HCT116 (cell line): Measurements from ENCODE around the gene ATP1B3. TPM values are rescaled to one million over a fixed set of nuclear protein-coding genes. Genes with fewer than 3 reads are reported as not detected.
"Not testable (repeated sequence)": the region's sequence is repeated elsewhere in the genome, so short reads cannot be mapped to it uniquely, and the experiment has no call there.

Experiments
- ATAC-seq: fragments of 200-7000 bp; cut with Tn5 transposase; 2 replicates; pipeline ENCODE4 v1.9.1; 2020; ENCODE audit warnings: mild to moderate bottlenecking, moderate library complexity
- BruUV-seq: library from RNA; stranded (reverse); fragments of 400-500 nt; replicated peaks from 2 replicates; lab custom pipeline; 2021; lab: Mats Ljungman, UMichigan
- CTCF ChIA-PET: fragments of 300-600 bp; sonication (Branson Sonifier 250); formaldehyde crosslinking; loops from one replicate; lab custom pipeline; 2021; ENCODE audit warnings: antibody characterized with exemption; lab: Charles Lee
- POLR2A ChIA-PET: fragments of 300-600, 350-600 bp; sonication (Branson Sonifier 250); formaldehyde crosslinking; loops from one replicate; lab custom pipeline; 2021; ENCODE audit warnings: antibody characterized with exemption; lab: Charles Lee
- RAD21 ChIA-PET, 2 experiments: fragments of 300-600 bp; sonication (Branson Sonifier 250); formaldehyde crosslinking; loops; one replicate each; lab custom pipeline; 2023; ENCODE audit warnings: low total read pairs in 2 of 2; ENCODE audit not compliant: uncharacterized antibody in 2 of 2, unreplicated experiment in 2 of 2, low non-redundant PET in 1 of 2; lab: Charles Lee
- DNase-seq: peaks from one replicate; pipeline ENCODE4 v3.0.0-alpha.2; 2010; ENCODE audit warnings: low read depth, low spot score
- H2AFZ ChIP-seq: fragments of 200-600 bp; shearing (Covaris generic), sonication (generic); 2 replicates; pipeline ENCODE4 v1.6.1; 2017; ENCODE audit warnings: low read depth, mixed run types, mixed read lengths, antibody characterized with exemption, low read length; ENCODE audit not compliant: poor library complexity, severe bottlenecking
- H3K27ac ChIP-seq: 2 replicates; pipeline ENCODE4 v1.5.1; 2012; ENCODE audit warnings: low read depth, low read length
- H3K27me3 ChIP-seq: fragments of 200-600 bp; sonication (generic); 2 replicates; pipeline ENCODE4 v1.6.1; 2016; ENCODE audit warnings: mixed run types, low read length, mixed read lengths; ENCODE audit not compliant: insufficient read depth
- H3K36me3 ChIP-seq, 2 experiments: fragments of 200-500 bp in 1 of 2; fragments of 200-600 bp in 1 of 2; sonication (Bioruptor generic) in 1 of 2; sonication (generic) in 1 of 2; 2 replicates each; pipeline versions ENCODE4 v1.5.1 to v1.6.1; 2014 to 2016; ENCODE audit warnings: low read length in 2 of 2, inconsistent platforms in 1 of 2, mixed read lengths in 1 of 2, mixed run types in 1 of 2; ENCODE audit not compliant: insufficient read depth in 2 of 2, control insufficient read depth in 1 of 2
- H3K4me1 ChIP-seq, 2 experiments: fragments of 200-600 bp in 1 of 2; sonication (generic) in 1 of 2; 2 replicates each; pipeline versions ENCODE4 v1.5.1 to v1.6.1; 2012 to 2017; ENCODE audit warnings: low read length in 2 of 2, inconsistent platforms in 1 of 2, mild to moderate bottlenecking in 1 of 2, mixed read lengths in 1 of 2, mixed run types in 1 of 2, moderate library complexity in 1 of 2; ENCODE audit not compliant: insufficient read depth in 2 of 2, control insufficient read depth in 1 of 2
- H3K4me2 ChIP-seq: fragments of 200-600 bp; sonication (generic); 2 replicates; pipeline ENCODE4 v1.6.1; 2017; ENCODE audit warnings: mixed run types, low read length, mixed read lengths
- H3K4me3 ChIP-seq, 2 experiments: fragments of 200-600 bp in 1 of 2; sonication (generic) in 1 of 2; replicated peaks in 1 of 2; 2 replicates each; pipeline ENCODE4 v1.5.1; 2011 to 2016; ENCODE audit warnings: low read length in 2 of 2, control low read depth in 1 of 2, low read depth in 1 of 2, mild to moderate bottlenecking in 1 of 2, mixed read lengths in 1 of 2, mixed run types in 1 of 2
- H3K79me2 ChIP-seq: fragments of 200-600 bp; sonication (generic); 2 replicates; pipeline ENCODE4 v1.6.1; 2017; ENCODE audit warnings: mild to moderate bottlenecking, mixed run types, low read length, moderate library complexity, mixed read lengths; ENCODE audit not compliant: insufficient read depth
- H3K9ac ChIP-seq: fragments of 200-600 bp; sonication (generic); 2 replicates; pipeline ENCODE4 v1.6.1; 2016; ENCODE audit warnings: low read length, mixed read lengths
- H3K9me2 ChIP-seq: fragments of 200-600 bp; sonication (generic), shearing (Covaris generic); 2 replicates; pipeline ENCODE4 v1.6.1; 2017; ENCODE audit warnings: mixed run types, mild to moderate bottlenecking, moderate library complexity; ENCODE audit not compliant: insufficient read depth
- H3K9me3 ChIP-seq, 2 experiments: fragments of 200-500 bp in 1 of 2; fragments of 200-600 bp in 1 of 2; sonication (Bioruptor generic) in 1 of 2; sonication (generic) in 1 of 2; 2 replicates each; pipeline ENCODE4 v1.6.1; 2014 to 2017; ENCODE audit warnings: low read length in 2 of 2, mixed read lengths in 2 of 2, inconsistent platforms in 1 of 2, low read depth in 1 of 2, mild to moderate bottlenecking in 1 of 2, mixed run types in 1 of 2, moderate library complexity in 1 of 2; ENCODE audit not compliant: control insufficient read depth in 1 of 2, insufficient read depth in 1 of 2
- H4K20me1 ChIP-seq: fragments of 200-600 bp; sonication (generic), shearing (Covaris generic); 2 replicates; pipeline ENCODE4 v1.6.1; 2017; ENCODE audit warnings: mixed run types, mild to moderate bottlenecking, moderate library complexity; ENCODE audit not compliant: insufficient read depth
- CEBPB ChIP-seq: IDR thresholded peaks from 2 replicates; pipeline ENCODE4 v1.6.1; 2012; ENCODE audit warnings: low read depth
- ELF1 ChIP-seq: IDR thresholded peaks from 2 replicates; pipeline ENCODE4 v1.6.1; 2012; ENCODE audit warnings: low read depth, borderline replicate concordance
- FOSL1 ChIP-seq: IDR thresholded peaks from 2 replicates; pipeline ENCODE4 v1.6.1; 2012; ENCODE audit warnings: low read depth
- JUND ChIP-seq: IDR thresholded peaks from 2 replicates; pipeline ENCODE4 v1.6.1; 2012
- intact Hi-C: fragments of 100-400 bp; cut with micrococcal nuclease; formaldehyde crosslinking; loops from 2 replicates; pipeline ENCODE4 v1.10.0; 2022
- total RNA-seq: library from RNA; stranded (reverse); gene quantifications from one replicate; pipeline ENCODE4 v1.2.1, GENCODE V29; 2021; ENCODE audit not compliant: unreplicated experiment
- TF ChIP-seq, protein P1 (sequence below): IDR thresholded peaks from 2 replicates; pipeline ENCODE4 v1.6.1; 2012; ENCODE audit warnings: low read depth

ATP1B3 gene
- total RNA-seq, 1 experiment from 2014 or later = 147 TPM

GRCh38 chr3:141905129-141905528 lies 28.7 kb downstream of the ATP1B3 start:
- intact Hi-C loops = no loop called here
- Histone ChIP-seq H3K27me3 (no peaks in the 10 kb centered on the region), H3K4me2 (no peak overlapping the region), H3K79me2 (peaks cover 71% of the 10 kb centered on the region), H2AFZ (no peak overlapping the region), H3K4me3 (no peak overlapping the region), H3K36me3 (peaks cover 40 to 47% of the 10 kb centered on the region in 2 experiments), H4K20me1 (peaks cover 8% of the 10 kb centered on the region; the same call in 1 of the 2 replicates), H3K4me1 (no peaks in the 10 kb centered on the region), H3K27ac (no peak overlapping the region), H3K9me3 (peaks cover 4 to 5% of the 10 kb centered on the region in 2 experiments; a peak in 1 of 4 replicates), H3K9ac (no peak overlapping the region), H3K9me2 (no peaks in the 10 kb centered on the region)
- no TSS peak for BruUV-seq
- ChIA-PET CTCF (no interaction called here), RAD21 (no interaction called here), POLR2A (no interaction called here)
- no peak for ATAC-seq
- TF ChIP-seq, protein P1, sequence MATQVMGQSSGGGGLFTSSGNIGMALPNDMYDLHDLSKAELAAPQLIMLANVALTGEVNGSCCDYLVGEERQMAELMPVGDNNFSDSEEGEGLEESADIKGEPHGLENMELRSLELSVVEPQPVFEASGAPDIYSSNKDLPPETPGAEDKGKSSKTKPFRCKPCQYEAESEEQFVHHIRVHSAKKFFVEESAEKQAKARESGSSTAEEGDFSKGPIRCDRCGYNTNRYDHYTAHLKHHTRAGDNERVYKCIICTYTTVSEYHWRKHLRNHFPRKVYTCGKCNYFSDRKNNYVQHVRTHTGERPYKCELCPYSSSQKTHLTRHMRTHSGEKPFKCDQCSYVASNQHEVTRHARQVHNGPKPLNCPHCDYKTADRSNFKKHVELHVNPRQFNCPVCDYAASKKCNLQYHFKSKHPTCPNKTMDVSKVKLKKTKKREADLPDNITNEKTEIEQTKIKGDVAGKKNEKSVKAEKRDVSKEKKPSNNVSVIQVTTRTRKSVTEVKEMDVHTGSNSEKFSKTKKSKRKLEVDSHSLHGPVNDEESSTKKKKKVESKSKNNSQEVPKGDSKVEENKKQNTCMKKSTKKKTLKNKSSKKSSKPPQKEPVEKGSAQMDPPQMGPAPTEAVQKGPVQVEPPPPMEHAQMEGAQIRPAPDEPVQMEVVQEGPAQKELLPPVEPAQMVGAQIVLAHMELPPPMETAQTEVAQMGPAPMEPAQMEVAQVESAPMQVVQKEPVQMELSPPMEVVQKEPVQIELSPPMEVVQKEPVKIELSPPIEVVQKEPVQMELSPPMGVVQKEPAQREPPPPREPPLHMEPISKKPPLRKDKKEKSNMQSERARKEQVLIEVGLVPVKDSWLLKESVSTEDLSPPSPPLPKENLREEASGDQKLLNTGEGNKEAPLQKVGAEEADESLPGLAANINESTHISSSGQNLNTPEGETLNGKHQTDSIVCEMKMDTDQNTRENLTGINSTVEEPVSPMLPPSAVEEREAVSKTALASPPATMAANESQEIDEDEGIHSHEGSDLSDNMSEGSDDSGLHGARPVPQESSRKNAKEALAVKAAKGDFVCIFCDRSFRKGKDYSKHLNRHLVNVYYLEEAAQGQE = no peak
- TF ChIP-seq ELF1 = no peak
- no peak for DNase-seq

DNA sequence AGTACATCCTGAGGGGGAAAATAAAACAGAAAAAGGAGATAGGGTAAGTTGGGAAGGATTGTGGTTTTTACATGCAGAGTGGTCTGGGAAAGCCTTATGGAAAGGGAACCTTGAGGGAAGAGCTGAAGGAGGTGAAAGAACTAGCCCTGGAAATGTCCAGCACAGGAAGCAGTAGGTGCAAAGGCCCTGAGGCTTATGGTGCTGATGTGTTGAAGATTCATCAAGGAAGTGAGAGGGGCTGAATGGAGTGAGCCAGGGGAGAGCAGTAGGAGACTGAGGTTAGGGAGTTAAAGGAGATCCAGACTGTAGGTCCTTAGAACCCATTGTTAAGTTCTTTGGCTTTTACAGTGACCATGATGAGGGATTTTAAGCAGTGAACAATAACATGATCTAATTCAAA lies 33.0 kb downstream of the ATP1B3 start:
- Histone ChIP-seq H2AFZ (no peak overlapping the region), H3K27ac (no peak overlapping the region), H3K4me3 (no peak overlapping the region), H3K27me3 (no peaks in the 10 kb centered on the region), H3K4me2 (no peak overlapping the region), H3K79me2 (peaks cover 44% of the 10 kb centered on the region), H3K4me1 (no peaks in the 10 kb centered on the region), H3K9me2 (no peaks in the 10 kb centered on the region), H3K9ac (no peak overlapping the region), H4K20me1 (no peaks in the 10 kb centered on the region), H3K9me3 (no peaks in the 10 kb centered on the region), H3K36me3 (peaks cover 53 to 63% of the 10 kb centered on the region in 2 experiments)
- DNase-seq (no peak), ATAC-seq (no peak)
- TF ChIP-seq CEBPB (no peak), JUND (no peak), FOSL1 (no peak)
- intact Hi-C loops = no loop called here
- ChIA-PET CTCF (no interaction called here), POLR2A (no interaction called here), RAD21 (no interaction called here)
- BruUV-seq = no TSS peak

DNA sequence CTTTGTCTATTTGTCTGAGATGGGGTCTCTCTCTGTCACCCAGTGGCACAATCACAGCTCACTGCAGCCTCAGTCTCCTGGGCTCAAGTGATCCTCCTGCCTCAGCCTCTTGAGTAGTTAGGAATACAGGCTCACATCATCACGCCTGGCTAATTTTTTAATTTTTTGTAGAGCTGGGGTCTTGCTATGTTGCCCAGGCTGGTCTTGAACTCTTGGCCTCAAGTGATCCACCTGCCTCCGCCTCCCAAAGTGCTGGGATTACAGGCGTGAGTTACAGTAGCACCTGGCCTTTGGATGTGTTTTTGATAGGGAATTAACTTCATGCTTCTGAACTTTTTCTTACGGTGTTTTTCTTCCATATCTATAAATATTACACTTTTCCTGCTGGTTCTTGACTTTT lies 33.5 kb downstream of the ATP1B3 start:
- H3K4me1 ChIP-seq, H2AFZ ChIP-seq, H3K9me3 ChIP-seq, DNase-seq, H3K9me2 ChIP-seq, H3K4me3 ChIP-seq, H4K20me1 ChIP-seq, H3K27ac ChIP-seq, ATAC-seq, H3K4me2 ChIP-seq, CTCF ChIA-PET, BruUV-seq, H3K9ac ChIP-seq, RAD21 ChIA-PET, POLR2A ChIA-PET, H3K27me3 ChIP-seq: not testable (repeated sequence)
- peaks cover 44% of the 10 kb centered on the region for H3K79me2 ChIP-seq
- H3K36me3 ChIP-seq = peaks cover 53 to 64% of the 10 kb centered on the region in 2 experiments
- intact Hi-C loops = loop anchor here (5.0 to 10.0 kb wide), 2 partner anchors 265 to 333 kb away; no protein-coding TSS in a partner anchor
